CD14-positive monocyte (primary cell): Measurements from ENCODE around the gene LRCH4. TPM values are rescaled to one million over a fixed set of nuclear protein-coding genes. Genes with fewer than 3 reads are reported as not detected.
A peak's percentile ranks its signal among the peaks of the same experiment; 100 is the strongest.
"Not testable (repeated sequence)": the region's sequence is repeated elsewhere in the genome, so short reads cannot be mapped to it uniquely, and the experiment has no call there.

Experiments used
- DNase-seq, 3 donors: peaks; one replicate each; pipeline ENCODE4 v3.0.0-alpha.2; 2011 to 2022
- H2AFZ ChIP-seq: 2 replicates; pipeline ENCODE4 v1.6.0; 2012; ENCODE audit warnings: mild to moderate bottlenecking, low read depth, low read length, inconsistent platforms; ENCODE audit not compliant: insufficient read depth, poor library complexity, severe bottlenecking
- H3K27ac ChIP-seq, 2 donors: 1 replicate in 1 of 2; 2 replicates in 1 of 2; pipeline ENCODE4 v1.5.1; 2012 to 2013; ENCODE audit warnings: low read length in 2 of 2, control low read depth in 1 of 2, inconsistent platforms in 1 of 2, low read depth in 1 of 2, mild to moderate bottlenecking in 1 of 2
- H3K27me3 ChIP-seq, 2 donors: one replicate each; pipeline versions ENCODE4 v1.6.0 to v1.6.1; 2011 to 2013; ENCODE audit warnings: low read length in 2 of 2; ENCODE audit not compliant: control insufficient read depth in 2 of 2, insufficient read depth in 2 of 2
- H3K36me3 ChIP-seq, 2 donors: replicated peaks in 1 of 2; 1 replicate in 1 of 2; 2 replicates in 1 of 2; pipeline versions ENCODE4 v1.5.1 to v1.6.1; 2012 to 2013; ENCODE audit warnings: low read length in 2 of 2, control low read depth in 1 of 2, inconsistent platforms in 1 of 2, mild to moderate bottlenecking in 1 of 2; ENCODE audit not compliant: insufficient read depth in 2 of 2, control insufficient read depth in 1 of 2
- H3K4me1 ChIP-seq, 2 donors: 1 replicate in 1 of 2; 2 replicates in 1 of 2; pipeline versions ENCODE4 v1.5.1 to v1.6.1; 2012 to 2013; ENCODE audit warnings: low read length in 2 of 2, control low read depth in 1 of 2, inconsistent platforms in 1 of 2, mild to moderate bottlenecking in 1 of 2, moderate library complexity in 1 of 2; ENCODE audit not compliant: insufficient read depth in 2 of 2, control insufficient read depth in 1 of 2
- H3K4me2 ChIP-seq: replicated peaks from 2 replicates; pipeline ENCODE3; 2012; ENCODE audit warnings: low read length, moderate library complexity, mild to moderate bottlenecking; ENCODE audit not compliant: poor library complexity, severe bottlenecking; ENCODE audit errors: extremely low read depth
- H3K4me3 ChIP-seq, 3 experiments: fragments of 200-600 bp in 1 of 3; sonication (generic) in 1 of 3; replicated peaks in 1 of 3; 1 replicate in 2 of 3; 2 replicates in 1 of 3; pipeline ENCODE4 v1.5.1; 2011 to 2013; ENCODE audit warnings: low read length in 3 of 3, mild to moderate bottlenecking in 3 of 3, control low read depth in 2 of 3, low read depth in 2 of 3, inconsistent platforms in 1 of 3, moderate library complexity in 1 of 3
- H3K79me2 ChIP-seq: 2 replicates; pipeline ENCODE4 v1.6.0; 2012; ENCODE audit warnings: mild to moderate bottlenecking, control low read depth, inconsistent platforms, low read length, moderate library complexity; ENCODE audit not compliant: insufficient read depth
- H3K9ac ChIP-seq: 2 replicates; pipeline ENCODE4 v1.6.0; 2017; ENCODE audit warnings: low read length, mild to moderate bottlenecking; ENCODE audit not compliant: insufficient read depth, poor library complexity, severe bottlenecking
- H3K9me3 ChIP-seq, 2 donors: replicated peaks in 1 of 2; 1 replicate in 1 of 2; 2 replicates in 1 of 2; pipeline versions ENCODE4 v1.5.1 to v1.6.1; 2012 to 2013; ENCODE audit warnings: low read length in 2 of 2, control low read depth in 1 of 2; ENCODE audit not compliant: control insufficient read depth in 1 of 2, insufficient read depth in 1 of 2
- H4K20me1 ChIP-seq: 2 replicates; pipeline ENCODE4 v1.6.0; 2012; ENCODE audit warnings: mild to moderate bottlenecking, low read length, control low read depth, moderate library complexity; ENCODE audit not compliant: insufficient read depth
- H3K27ac Mint-ChIP-seq, 7 donors: one replicate each; pipeline ENCODE4 v1.8.0; 2020; ENCODE audit warnings: mild to moderate bottlenecking in 7 of 7, mixed read lengths in 7 of 7, moderate library complexity in 6 of 7, inconsistent platforms in 2 of 7
- H3K27me3 Mint-ChIP-seq, 3 donors: one replicate each; pipeline ENCODE4 v1.8.0; 2021 to 2022; ENCODE audit warnings: low read depth in 3 of 3, mild to moderate bottlenecking in 3 of 3, mixed read lengths in 3 of 3, moderate library complexity in 3 of 3, inconsistent platforms in 1 of 3
- H3K36me3 Mint-ChIP-seq, 2 donors: one replicate each; pipeline ENCODE4 v1.8.0; 2020; ENCODE audit warnings: mixed read lengths in 2 of 2, inconsistent platforms in 1 of 2, mild to moderate bottlenecking in 1 of 2
- H3K4me1 Mint-ChIP-seq: one replicate; pipeline ENCODE4 v1.8.0; 2020; ENCODE audit warnings: mild to moderate bottlenecking, mixed read lengths
- H3K4me3 Mint-ChIP-seq, 2 donors: one replicate each; pipeline ENCODE4 v1.8.0; 2020; ENCODE audit warnings: mild to moderate bottlenecking in 2 of 2, mixed read lengths in 2 of 2, moderate library complexity in 1 of 2
- H3K9me3 Mint-ChIP-seq, 7 donors: one replicate each; pipeline ENCODE4 v1.8.0; 2020 to 2022; ENCODE audit warnings: mixed read lengths in 7 of 7, mild to moderate bottlenecking in 6 of 7, moderate library complexity in 6 of 7, inconsistent platforms in 2 of 7
- CTCF ChIP-seq: fragments of 200-600 bp; IDR thresholded peaks from one replicate; pipeline ENCODE4 v1.8.0; 2022; ENCODE audit warnings: antibody characterized with exemption, mild to moderate bottlenecking
- WGBS: methylation state at CpG from one replicate; pipeline ENCODE4 v1.1.5; 2013; ENCODE audit warnings: missing lambda C conversion rate; ENCODE audit not compliant: insufficient coverage; 5-methylcytosine and 5-hydroxymethylcytosine counted together
- intact Hi-C, 2 donors: fragments of 100-400 bp; cut with micrococcal nuclease; formaldehyde crosslinking; loops; one replicate each; pipeline versions ENCODE4 v1.15.0 to v1.15.1; 2023
- polyA plus RNA-seq, 3 donors: library from polyadenylated mRNA; depleted of rRNA in 1 of 3; unstranded in 2 of 3; stranded (reverse) in 1 of 3; fragments of 300-500 nt in 2 of 3; fragments of >200 nt in 1 of 3; fragmentation: Illumina TruSeq in 2 of 3; gene quantifications; 1 replicate in 2 of 3; 2 replicates in 1 of 3; pipeline ENCODE4 v1.2.3, GENCODE V29; 2012 to 2021

Gene LRCH4
- polyA plus RNA-seq, 3 donors, result 132 to 286 (median 134) TPM

DNA sequence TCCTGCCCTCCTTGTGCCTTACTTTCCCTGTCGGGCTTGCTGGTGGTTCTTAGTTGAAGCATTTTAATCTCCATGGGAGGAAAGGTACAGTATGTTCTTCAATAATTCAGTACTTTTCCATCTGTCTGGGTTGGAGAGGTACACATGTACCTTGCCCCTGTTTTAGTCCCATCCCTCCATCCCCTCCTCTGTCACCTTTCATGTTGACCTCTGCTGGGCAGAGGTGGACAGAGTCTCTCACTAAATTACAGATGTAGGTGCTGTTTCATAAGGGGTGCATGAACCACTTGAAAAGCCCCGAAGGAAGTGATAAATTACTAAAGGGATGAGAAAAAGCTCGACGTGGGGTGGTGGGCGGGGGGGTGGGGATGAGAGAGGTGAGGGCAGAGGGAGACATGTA lies 41.5 kb downstream of the LRCH4 start:
- Histone ChIP-seq H2AFZ (no peak overlapping the region), H3K9ac (no peak overlapping the region)
- no peak overlapping the region for H3K27ac Mint-ChIP-seq

GRCh38 chr7:100543586-100543985 lies 42.3 kb downstream of the LRCH4 start:
- no CpG with 5 or more reads among the region's 1 CpG for WGBS
- DNase-seq, result no peak
- intact Hi-C loops, result no loop called here
- Mint-ChIP-seq H3K27me3 (peaks cover 0 to 5% (median 0%) of the 10 kb centered on the region in 3 donors), H3K27ac (no peak overlapping the region), H3K9me3 (peaks cover 0 to 2% (median 0%) of the 10 kb centered on the region in 7 donors), H3K4me1 (peaks cover 21% of the 10 kb centered on the region), H3K4me3 (no peak overlapping the region), H3K36me3 (peaks cover 0 to 2% of the 10 kb centered on the region in 2 donors)
- Histone ChIP-seq H3K9me3 (no peaks in the 10 kb centered on the region), H3K27me3 (no peaks in the 10 kb centered on the region), H3K9ac (no peak overlapping the region), H3K79me2 (peaks cover 3% of the 10 kb centered on the region), H3K4me2 (no peak overlapping the region), H3K4me1 (peaks cover 14 to 26% of the 10 kb centered on the region in 2 donors), H3K4me3 (no peak overlapping the region), H4K20me1 (no peaks in the 10 kb centered on the region), H3K36me3 (no peaks in the 10 kb centered on the region), H3K27ac (no peak overlapping the region), H2AFZ (no peak overlapping the region)
- TF ChIP-seq CTCF, result no peak

More for the DNA sequence above, 41.5 kb downstream of the LRCH4 start:
- Mint-ChIP-seq H3K27me3 (peaks cover 0 to 5% (median 2%) of the 10 kb centered on the region in 3 donors), H3K9me3 (peaks cover 0 to 2% (median 0%) of the 10 kb centered on the region in 7 donors), H3K4me1 (peaks cover 19% of the 10 kb centered on the region), H3K4me3 (no peak overlapping the region), H3K36me3 (peaks cover 0 to 2% of the 10 kb centered on the region in 2 donors)
- DNase-seq, result no peak
- H3K9me3 ChIP-seq, result no peaks in the 10 kb centered on the region
- no peak overlapping the region for H3K4me3 ChIP-seq
- no peaks in the 10 kb centered on the region for H4K20me1 ChIP-seq
- no peak overlapping the region for H3K27ac ChIP-seq
- intact Hi-C loops, result no loop called here
- no peak for TF ChIP-seq CTCF
- H3K27me3 ChIP-seq, result no peaks in the 10 kb centered on the region
- H3K36me3 ChIP-seq, result no peaks in the 10 kb centered on the region
- peaks cover 3% of the 10 kb centered on the region for H3K79me2 ChIP-seq
- H3K4me2 ChIP-seq, result no peak overlapping the region
- 49% methylated on average over 4 of the region's 5 CpGs for WGBS
- H3K4me1 ChIP-seq, result peaks cover 13 to 21% of the 10 kb centered on the region in 2 donors

- H3K4me3 Mint-ChIP-seq, H2AFZ ChIP-seq, H3K9me3 Mint-ChIP-seq, H3K27ac ChIP-seq, DNase-seq, H3K4me3 ChIP-seq, intact Hi-C loops, H3K36me3 Mint-ChIP-seq, H3K9me3 ChIP-seq, H3K79me2 ChIP-seq, H3K27me3 Mint-ChIP-seq, H4K20me1 ChIP-seq, H3K4me2 ChIP-seq, H3K36me3 ChIP-seq, H3K27me3 ChIP-seq, H3K9ac ChIP-seq: not testable (repeated sequence)
- H3K4me1 ChIP-seq, result peaks cover 14 to 23% of the 10 kb centered on the region in 2 donors
- peak overlapping the region in 1 of 7 donors; percentile 63 for H3K27ac Mint-ChIP-seq
- peaks cover 19% of the 10 kb centered on the region for H3K4me1 Mint-ChIP-seq
- 53% methylated on average over 4 of the region's 7 CpGs for WGBS
These were observed 44.6 kb downstream of the LRCH4 start for GRCh38 chr7:100541309-100541708.
